GM23338 (cell line): ENCODE data around the gene PDE10A. TPM values are rescaled to one million over a fixed set of nuclear protein-coding genes. Genes with fewer than 3 reads are reported as not detected.

Experiments used
- ATAC-seq: fragments of 200-7000 bp; cut with Tn5 transposase; 3 replicates; pipeline ENCODE4 v1.9.1; 2020
- DNase-seq: peaks from one replicate; pipeline ENCODE4 v3.0.0-alpha.2; 2015; ENCODE audit warnings: low spot score
- H2AFZ ChIP-seq: fragments of 200-600 bp; sonication (generic); 2 replicates; pipeline ENCODE4 v1.8.0; 2016; ENCODE audit warnings: antibody characterized with exemption, mild to moderate bottlenecking, moderate library complexity
- H3F3A ChIP-seq: fragments of 200-600 bp; sonication (generic); replicated peaks from 2 replicates; pipeline ENCODE4 v1.8.0; 2017; ENCODE audit warnings: antibody characterized with exemption, mixed run types, low read depth
- H3K27ac ChIP-seq: fragments of 200-600 bp; sonication (generic); 2 replicates; pipeline ENCODE4 v1.6.1; 2016; ENCODE audit warnings: low read depth
- H3K27me3 ChIP-seq: fragments of 200-600 bp; sonication (generic); 2 replicates; pipeline ENCODE4 v1.8.0; 2016; ENCODE audit warnings: mild to moderate bottlenecking, mixed run types, moderate library complexity; ENCODE audit not compliant: insufficient read depth
- H3K36me3 ChIP-seq: fragments of 200-600 bp; sonication (generic); 2 replicates; pipeline ENCODE4 v1.8.0; 2016; ENCODE audit warnings: mild to moderate bottlenecking; ENCODE audit not compliant: insufficient read depth
- H3K4me1 ChIP-seq: fragments of 200-600 bp; sonication (generic); 2 replicates; pipeline ENCODE4 v1.8.0; 2016; ENCODE audit warnings: mild to moderate bottlenecking, moderate library complexity; ENCODE audit not compliant: insufficient read depth
- H3K4me2 ChIP-seq: fragments of 200-600 bp; sonication (generic); 2 replicates; pipeline ENCODE4 v1.7.1; 2017; ENCODE audit warnings: mixed run types
- H3K4me3 ChIP-seq: fragments of 200-600 bp; sonication (generic); 2 replicates; pipeline ENCODE4 v1.6.1; 2016; ENCODE audit warnings: mixed run types
- H3K79me2 ChIP-seq: fragments of 200-600 bp; sonication (generic); replicated peaks from 2 replicates; pipeline ENCODE4 v1.8.0; 2017; ENCODE audit warnings: mild to moderate bottlenecking; ENCODE audit not compliant: insufficient read depth
- H3K9me2 ChIP-seq: fragments of 200-600 bp; sonication (generic); 2 replicates; pipeline ENCODE4 v1.8.0; 2017; ENCODE audit not compliant: insufficient read depth
- H4K20me1 ChIP-seq: fragments of 200-600 bp; sonication (generic); replicated peaks from 2 replicates; pipeline ENCODE4 v1.8.0; 2017; ENCODE audit warnings: mild to moderate bottlenecking; ENCODE audit not compliant: insufficient read depth
- H3K27ac Mint-ChIP-seq: 2 replicates; pipeline ENCODE4 v1.8.0; 2020; ENCODE audit warnings: inconsistent platforms, mild to moderate bottlenecking, moderate library complexity, mixed read lengths
- H3K27me3 Mint-ChIP-seq: 3 replicates; pipeline ENCODE4 v1.8.0; 2022; ENCODE audit warnings: low read depth, mild to moderate bottlenecking, moderate library complexity, mixed read lengths, inconsistent platforms; ENCODE audit not compliant: insufficient read depth, poor library complexity
- H3K36me3 Mint-ChIP-seq: 3 replicates; pipeline ENCODE4 v1.8.0; 2021; ENCODE audit warnings: low read depth, mild to moderate bottlenecking, inconsistent platforms, moderate library complexity, mixed read lengths
- H3K4me1 Mint-ChIP-seq: 3 replicates; pipeline ENCODE4 v1.8.0; 2020; ENCODE audit warnings: mild to moderate bottlenecking, inconsistent platforms, mixed read lengths
- H3K4me3 Mint-ChIP-seq: 3 replicates; pipeline ENCODE4 v1.8.0; 2021; ENCODE audit warnings: moderate library complexity, mild to moderate bottlenecking, inconsistent platforms, mixed read lengths
- H3K9me3 Mint-ChIP-seq: 3 replicates; pipeline ENCODE4 v1.8.0; 2020; ENCODE audit warnings: moderate library complexity, mild to moderate bottlenecking, inconsistent platforms, mixed read lengths
- CREB1 ChIP-seq: fragments of 250-450 bp; sonication (Bioruptor Pico); IDR thresholded peaks from 2 replicates; pipeline ENCODE4 v1.5.0; 2020; ENCODE audit warnings: low read depth, mild to moderate bottlenecking, moderate library complexity
- CTCF ChIP-seq, 2 experiments: fragments of 200-600 bp in 1 of 2; sonication (generic) in 1 of 2; conservative IDR thresholded peaks; 2 replicates each; pipeline versions ENCODE4 v1.5.1 to v1.6.1; 2016 to 2017; ENCODE audit warnings: antibody characterized with exemption in 2 of 2, low read depth in 2 of 2, mild to moderate bottlenecking in 2 of 2, moderate library complexity in 1 of 2
- ETS1 ChIP-seq: IDR thresholded peaks from 2 replicates; pipeline ENCODE4 v1.6.1; 2016; ENCODE audit warnings: antibody characterized with exemption
- EZH2 ChIP-seq: fragments of 200-600 bp; sonication (generic); IDR thresholded peaks from one replicate; pipeline ENCODE4 v1.8.0; 2017; ENCODE audit warnings: antibody characterized with exemption, mild to moderate bottlenecking, low read depth; ENCODE audit not compliant: unreplicated experiment
- EZH2phosphoT487 ChIP-seq: fragments of 200-600 bp; sonication (generic); IDR thresholded peaks from one replicate; pipeline ENCODE4 v1.8.1; 2018; ENCODE audit warnings: antibody characterized with exemption; ENCODE audit not compliant: unreplicated experiment
- JUNB ChIP-seq: IDR thresholded peaks from one replicate; pipeline ENCODE4 v1.6.1; 2016; ENCODE audit warnings: antibody characterized with exemption; ENCODE audit not compliant: unreplicated experiment
- NANOG ChIP-seq: IDR thresholded peaks from 2 replicates; pipeline ENCODE4 v1.6.1; 2016; ENCODE audit warnings: antibody characterized with exemption, borderline replicate concordance
- POLR2AphosphoS5 ChIP-seq: IDR thresholded peaks from 2 replicates; pipeline ENCODE4 v1.6.1; 2016; ENCODE audit warnings: antibody characterized with exemption, low read depth
- REST ChIP-seq: IDR thresholded peaks from one replicate; pipeline ENCODE4 v1.6.1; 2018; ENCODE audit warnings: antibody characterized with exemption; ENCODE audit not compliant: unreplicated experiment
- STAT1 ChIP-seq: IDR thresholded peaks from one replicate; pipeline ENCODE4 v1.6.1; 2016; ENCODE audit warnings: antibody characterized with exemption; ENCODE audit not compliant: unreplicated experiment
- ZNF114 ChIP-seq: fragments of 250-450 bp; sonication (Bioruptor Pico); IDR thresholded peaks from 2 replicates; pipeline ENCODE4 v1.5.0; 2020; ENCODE audit warnings: mild to moderate bottlenecking, moderate library complexity
- ZNF331 ChIP-seq: fragments of 250-450 bp; sonication (Bioruptor Pico); IDR thresholded peaks from 2 replicates; pipeline ENCODE4 v1.5.0; 2020; ENCODE audit warnings: low read depth, mild to moderate bottlenecking, moderate library complexity
- ZNF462 ChIP-seq: fragments of 250-450 bp; sonication (Bioruptor Pico); IDR thresholded peaks from 2 replicates; pipeline ENCODE4 v1.5.0; 2020; ENCODE audit warnings: mild to moderate bottlenecking, moderate library complexity
- polyA plus RNA-seq: library from polyadenylated mRNA; unstranded; fragments of >200 nt; fragmentation: Nextera tagmentation; extraction: Ambion mirVana; gene quantifications from 2 replicates; pipeline ENCODE4 v1.2.1, GENCODE V29; 2016
- total RNA-seq: library from RNA; depleted of rRNA; stranded (reverse); fragments of >200 nt; shearing (Covaris generic); gene quantifications from 2 replicates; pipeline ENCODE4 v1.2.3, GENCODE V29; 2014

Gene PDE10A
- total and polyA plus RNA-seq, 2 experiments from 2014 or later: 0.50 to 3.9 TPM

- Histone ChIP-seq H3K27ac (no peak overlapping the region), H3K27me3 (no peaks in the 10 kb centered on the region), H3K4me1 (peaks cover 8% of the 10 kb centered on the region), H3K79me2 (no peaks in the 10 kb centered on the region), H3K9me2 (no peaks in the 10 kb centered on the region), H3K36me3 (no peaks in the 10 kb centered on the region), H2AFZ (no peak overlapping the region), H4K20me1 (no peaks in the 10 kb centered on the region), H3K4me3 (no peak overlapping the region), H3K4me2 (no peak overlapping the region), H3F3A (no peaks in the 10 kb centered on the region)
- Mint-ChIP-seq H3K9me3 (no peaks in the 10 kb centered on the region), H3K27me3 (peaks cover 1% of the 10 kb centered on the region), H3K4me1 (peaks cover 19% of the 10 kb centered on the region), H3K4me3 (no peak overlapping the region), H3K36me3 (no peaks in the 10 kb centered on the region), H3K27ac (no peak overlapping the region)
- no peak for ATAC-seq
- no peak for DNase-seq
- TF ChIP-seq CTCF (conservative IDR thresholded peaks at IDR 0.05; ENCODE audit: low read depth in 2 of 2): no peak
- TF ChIP-seq JUNB: no peak
- no peak for TF ChIP-seq POLR2AphosphoS5
- TF ChIP-seq ZNF331 (CRISPR knock-in tag): no peak
- no peak for TF ChIP-seq ZNF114 (CRISPR knock-in tag)
- no peak for TF ChIP-seq CREB1 (CRISPR knock-in tag)
- no peak for TF ChIP-seq REST
- no peak for TF ChIP-seq ZNF462 (CRISPR knock-in tag)
- TF ChIP-seq ETS1: no peak
- no peak for TF ChIP-seq EZH2phosphoT487
- no peak for TF ChIP-seq STAT1
- no peak for TF ChIP-seq NANOG
- TF ChIP-seq EZH2: no peak
These were observed 20.0 kb downstream of the PDE10A start for GRCh38 chr6:165643015-165643414.
